ENCODE results near the gene PEPD.

Gene PEPD

DNA sequence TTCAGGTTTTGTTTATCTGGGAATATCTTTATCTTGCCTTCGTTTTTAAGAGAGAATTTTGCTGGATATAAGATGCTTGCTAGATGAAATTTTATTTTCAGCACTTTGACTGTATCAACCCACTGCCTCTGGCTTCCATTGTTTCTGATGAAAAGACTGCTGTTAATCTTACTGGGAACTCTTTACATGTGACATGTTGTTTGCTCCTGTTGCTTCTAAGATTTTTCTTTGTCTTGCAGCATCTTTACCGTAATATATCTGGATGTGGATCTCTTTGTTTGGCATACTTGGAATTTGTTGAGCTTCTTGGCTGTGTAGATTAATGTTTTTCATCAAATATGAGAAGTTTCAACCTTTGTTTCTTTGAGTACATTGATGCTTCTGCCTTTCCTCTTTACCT, 166.1 kb downstream of the PEPD start:
- H3K27me3 ChIP-seq: peaks cover 8% of the 10 kb centered on the region
- TF ChIP-seq CTCF (IDR thresholded peaks at IDR 0.05): no peak

DNA sequence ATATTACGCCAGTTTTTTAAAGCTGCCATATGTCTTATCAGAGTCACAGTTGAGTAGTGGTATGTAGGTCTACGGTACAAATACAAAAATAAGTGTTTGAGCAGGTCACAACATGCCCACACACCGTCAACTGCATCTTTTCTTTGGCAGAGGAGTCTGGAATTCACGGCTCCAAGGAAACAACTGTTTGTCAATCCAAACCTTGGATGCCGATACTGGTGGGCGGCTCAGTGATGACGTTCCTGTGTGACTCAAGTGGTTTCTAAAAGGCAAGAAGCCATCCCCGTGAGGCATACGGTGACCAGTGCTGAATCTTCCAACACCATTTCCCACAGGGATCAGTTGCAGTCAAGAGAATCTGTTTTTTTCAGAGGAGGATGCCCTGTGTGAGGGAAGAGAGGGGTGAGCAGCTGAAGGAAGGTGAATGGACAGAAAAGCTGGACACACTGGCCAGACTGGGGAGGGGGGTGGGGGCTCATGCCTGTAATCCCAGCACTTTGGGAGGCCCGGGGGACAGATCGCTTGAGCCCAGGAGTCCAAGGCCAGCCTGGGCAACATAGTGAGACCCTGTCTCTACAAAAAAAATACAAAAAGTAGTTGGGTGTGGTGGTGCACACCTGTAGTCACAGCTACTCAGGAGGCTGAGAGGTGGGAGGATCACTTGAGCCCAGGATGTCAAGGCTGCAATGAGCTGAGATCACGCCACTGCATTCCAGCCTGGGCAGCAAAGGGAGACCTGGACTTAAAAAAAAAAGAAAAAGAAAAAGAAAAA, 170.9 kb downstream of the PEPD start:
- H3K36me3 ChIP-seq: no peaks in the 10 kb centered on the region
- no peak overlapping the region for H3K27ac ChIP-seq
- H3K4me1 ChIP-seq (ENCODE audit: control insufficient read depth in 1 of 2, insufficient read depth in 1 of 2, low read depth in 1 of 2, low read length in 1 of 2): no peaks in the 10 kb centered on the region
- no peak overlapping the region for H3K4me3 ChIP-seq (ENCODE audit: low read depth in 1 of 2, low read length in 1 of 2)
- no peak for TF ChIP-seq CTCF (IDR thresholded peaks at IDR 0.05)
- H3K9me3 ChIP-seq: no peaks in the 10 kb centered on the region
- H3K27me3 ChIP-seq: peaks cover 53% of the 10 kb centered on the region

More for the DNA sequence above, 166.1 kb downstream of the PEPD start:
- H3K4me1 ChIP-seq (ENCODE audit: control insufficient read depth in 1 of 2, insufficient read depth in 1 of 2, low read depth in 1 of 2, low read length in 1 of 2): no peaks in the 10 kb centered on the region
- H3K4me3 ChIP-seq (ENCODE audit: low read depth in 1 of 2, low read length in 1 of 2): no peak overlapping the region
- no peak overlapping the region for H3K27ac ChIP-seq
- H3K36me3 ChIP-seq: no peaks in the 10 kb centered on the region
- no peaks in the 10 kb centered on the region for H3K9me3 ChIP-seq

DNA sequence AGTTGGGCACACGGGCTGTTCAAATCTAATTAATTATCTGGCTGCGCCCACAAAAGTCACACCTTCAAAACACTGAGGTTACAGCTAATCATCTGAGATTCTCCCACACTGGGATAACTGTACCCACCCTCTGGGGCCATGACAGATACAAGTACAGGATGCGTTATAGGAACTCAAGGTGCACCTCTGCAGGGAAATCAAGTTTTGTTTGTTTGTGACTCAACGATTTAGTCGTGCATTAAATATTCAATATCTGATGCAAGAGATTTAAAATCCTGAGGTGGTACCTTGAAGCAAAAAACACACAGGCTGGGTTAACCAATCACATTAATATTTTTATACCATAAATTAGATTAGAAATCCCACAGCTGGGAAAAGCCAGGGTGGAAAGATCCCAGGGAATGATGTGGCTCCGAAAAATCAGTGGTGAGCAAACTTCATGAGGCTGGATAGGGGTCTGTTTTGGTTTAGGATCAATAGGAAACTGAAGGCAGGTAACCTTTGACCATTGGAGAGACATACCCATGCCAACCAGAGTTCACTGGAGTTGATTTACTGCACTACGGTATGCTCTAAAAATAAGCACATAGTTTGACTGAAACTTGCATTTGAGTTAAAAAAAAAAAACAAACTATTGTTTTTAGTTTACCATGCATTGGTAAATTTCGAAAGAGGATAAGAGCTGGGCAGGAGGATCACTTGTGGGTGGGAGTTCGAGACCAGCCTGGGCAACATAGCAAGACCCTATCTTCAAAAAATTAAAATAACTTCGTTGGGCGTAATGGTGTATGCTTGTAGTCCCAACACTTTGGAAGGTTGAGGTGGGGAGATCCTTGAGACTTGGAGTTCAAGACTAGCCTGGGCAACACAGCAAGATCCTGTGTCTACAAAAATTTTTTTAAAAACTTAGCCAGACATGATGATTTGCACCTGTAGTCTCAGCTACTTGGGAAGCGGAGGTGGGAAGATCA, 172.0 kb downstream of the PEPD start:
- no peak for TF ChIP-seq CTCF (IDR thresholded peaks at IDR 0.05)
- no peaks in the 10 kb centered on the region for H3K36me3 ChIP-seq
- no peak overlapping the region for H3K27ac ChIP-seq
- H3K4me3 ChIP-seq (ENCODE audit: low read depth in 1 of 2, low read length in 1 of 2): no peak overlapping the region
- no peaks in the 10 kb centered on the region for H3K9me3 ChIP-seq
- H3K27me3 ChIP-seq: peaks cover 64% of the 10 kb centered on the region
- H3K4me1 ChIP-seq (ENCODE audit: control insufficient read depth in 1 of 2, insufficient read depth in 1 of 2, low read depth in 1 of 2, low read length in 1 of 2): no peaks in the 10 kb centered on the region

DNA sequence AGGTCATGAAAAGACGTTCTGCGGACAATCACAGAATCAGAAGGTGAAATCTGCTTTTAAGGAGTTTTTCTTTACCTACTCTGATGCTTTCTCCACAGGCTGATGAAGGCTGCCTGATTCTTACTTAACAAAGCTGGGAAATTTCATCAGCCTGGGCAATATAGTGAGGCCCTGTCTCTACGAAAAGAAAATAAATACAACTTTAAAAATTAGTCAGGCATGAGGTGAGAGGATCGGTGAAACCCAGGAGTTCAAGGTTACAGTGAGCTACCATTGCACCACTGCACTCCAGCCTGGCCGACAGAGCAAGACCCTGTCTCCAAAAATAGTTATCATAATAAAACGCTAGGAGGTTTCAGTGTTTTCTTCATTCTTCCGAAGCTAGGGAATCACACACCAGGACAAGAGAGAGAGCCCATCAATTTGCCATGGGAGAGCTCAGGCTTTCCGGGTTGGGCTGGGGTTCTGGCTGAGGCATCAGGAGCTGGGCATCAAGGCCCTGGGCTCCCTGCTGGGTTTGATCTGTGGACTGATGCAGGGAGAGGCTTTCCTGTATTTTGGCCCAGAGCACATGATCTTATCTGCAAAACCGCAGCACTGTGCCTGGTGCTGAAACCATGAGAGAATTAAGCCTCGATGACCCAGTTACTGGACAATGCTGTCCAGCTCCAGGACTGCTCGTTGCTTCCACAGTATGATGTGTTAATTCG, 173.1 kb downstream of the PEPD start:
- no peak overlapping the region for H3K4me3 ChIP-seq (ENCODE audit: low read depth in 1 of 2, low read length in 1 of 2)
- no peaks in the 10 kb centered on the region for H3K4me1 ChIP-seq (ENCODE audit: control insufficient read depth in 1 of 2, insufficient read depth in 1 of 2, low read depth in 1 of 2, low read length in 1 of 2)
- H3K9me3 ChIP-seq: no peaks in the 10 kb centered on the region
- peaks cover 76% of the 10 kb centered on the region for H3K27me3 ChIP-seq
- no peaks in the 10 kb centered on the region for H3K36me3 ChIP-seq
- no peak for TF ChIP-seq CTCF (IDR thresholded peaks at IDR 0.05)
- no peak overlapping the region for H3K27ac ChIP-seq

GRCh38 chr19:33347300-33347699, 174.3 kb downstream of the PEPD start:
- no peaks in the 10 kb centered on the region for H3K36me3 ChIP-seq
- peaks cover 86% of the 10 kb centered on the region for H3K27me3 ChIP-seq
- no peak for TF ChIP-seq CTCF (IDR thresholded peaks at IDR 0.05)
- H3K4me1 ChIP-seq (ENCODE audit: control insufficient read depth in 1 of 2, insufficient read depth in 1 of 2, low read depth in 1 of 2, low read length in 1 of 2): no peaks in the 10 kb centered on the region
- no peaks in the 10 kb centered on the region for H3K9me3 ChIP-seq
- no peak overlapping the region for H3K27ac ChIP-seq
- no peak overlapping the region for H3K4me3 ChIP-seq (ENCODE audit: low read depth in 1 of 2, low read length in 1 of 2)
